HG03196 (cell line): Measurements from ENCODE around the gene TUT1.
"Not testable (repeated sequence)": the region's sequence is repeated elsewhere in the genome, so short reads cannot be mapped to it uniquely, and the experiment has no call there.

ENCODE experiments used
- ATAC-seq: cut with Tn5 transposase; IDR thresholded peaks from one replicate; pipeline ENCODE4 v1.9.1; 2021; ENCODE audit not compliant: unreplicated experiment

Gene TUT1

DNA sequence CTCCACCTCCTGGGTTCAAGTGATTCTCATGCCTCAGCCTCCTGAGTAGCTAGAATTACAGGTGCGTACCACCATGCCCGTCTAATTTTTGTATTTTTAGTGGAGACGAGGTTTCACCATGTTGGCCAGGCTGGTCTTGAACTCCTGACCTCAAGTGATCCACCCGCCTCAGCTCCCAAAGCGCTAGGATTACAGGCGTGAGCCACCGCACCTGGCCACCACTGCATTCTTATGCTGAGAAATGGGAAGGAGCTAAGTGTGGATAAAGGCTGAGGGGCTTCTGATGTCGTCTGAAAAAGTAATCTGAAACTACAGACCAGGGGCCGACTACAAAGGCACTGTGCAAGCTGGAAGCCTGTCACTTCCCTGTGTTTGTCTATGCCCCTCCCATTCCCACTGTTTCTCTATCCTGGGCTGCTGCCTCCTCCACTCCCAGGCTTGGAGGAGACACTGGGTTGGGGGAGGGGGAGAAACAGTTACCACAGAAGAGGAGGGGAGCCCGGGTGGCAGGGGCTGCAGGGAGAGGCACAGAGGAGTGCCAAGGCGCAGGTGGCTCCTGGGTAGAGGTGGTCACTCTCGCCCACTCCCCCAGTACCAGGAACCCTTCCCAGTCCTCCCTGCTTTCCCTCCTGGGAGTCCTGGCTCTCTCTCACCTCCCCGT is 13.3 kb upstream of the TUT1 start:
- ATAC-seq, result no peak

DNA sequence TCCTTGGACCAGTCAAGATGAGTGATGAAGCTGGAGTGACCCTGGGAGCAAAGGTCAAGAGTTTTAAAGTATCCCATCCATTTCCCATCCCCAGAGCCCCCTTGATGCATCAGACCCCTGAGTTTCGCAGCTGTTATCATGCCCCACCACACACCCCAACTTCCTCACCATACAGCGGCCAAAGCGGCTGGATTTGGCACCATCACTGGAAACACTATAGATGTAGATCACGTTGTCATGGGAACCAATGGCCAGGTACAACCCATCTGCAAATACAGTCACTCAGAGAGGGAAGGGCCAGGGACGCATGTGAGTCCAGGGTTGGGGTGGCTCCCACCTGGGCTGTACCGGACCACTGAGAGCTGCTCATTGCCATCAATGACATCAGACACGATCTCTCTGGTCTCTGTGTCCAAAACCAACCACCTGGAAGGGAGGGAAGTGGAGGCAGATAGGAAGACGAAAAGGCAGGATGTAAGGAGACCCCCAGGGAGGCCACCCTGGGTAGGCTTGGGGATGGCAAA is 12.5 kb upstream of the TUT1 start:
- ATAC-seq, result no peak

DNA sequence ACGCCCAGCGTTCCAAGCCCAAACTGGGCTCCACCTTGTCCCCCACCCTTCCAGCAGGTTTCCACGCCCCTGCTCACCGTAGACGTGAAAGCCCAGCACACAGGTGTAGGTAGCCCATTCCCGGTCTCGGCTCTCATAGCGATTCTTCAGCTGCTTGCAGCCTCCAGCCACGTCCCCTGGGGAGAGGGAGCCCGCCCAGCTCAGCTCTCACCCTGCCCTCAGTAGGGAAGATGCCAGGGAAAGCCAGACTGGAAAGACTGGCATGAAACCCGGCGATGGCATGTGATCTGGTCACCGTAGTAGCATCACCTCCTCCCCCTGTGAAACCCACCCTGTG is 11.7 kb upstream of the TUT1 start:
- no peak for ATAC-seq

DNA sequence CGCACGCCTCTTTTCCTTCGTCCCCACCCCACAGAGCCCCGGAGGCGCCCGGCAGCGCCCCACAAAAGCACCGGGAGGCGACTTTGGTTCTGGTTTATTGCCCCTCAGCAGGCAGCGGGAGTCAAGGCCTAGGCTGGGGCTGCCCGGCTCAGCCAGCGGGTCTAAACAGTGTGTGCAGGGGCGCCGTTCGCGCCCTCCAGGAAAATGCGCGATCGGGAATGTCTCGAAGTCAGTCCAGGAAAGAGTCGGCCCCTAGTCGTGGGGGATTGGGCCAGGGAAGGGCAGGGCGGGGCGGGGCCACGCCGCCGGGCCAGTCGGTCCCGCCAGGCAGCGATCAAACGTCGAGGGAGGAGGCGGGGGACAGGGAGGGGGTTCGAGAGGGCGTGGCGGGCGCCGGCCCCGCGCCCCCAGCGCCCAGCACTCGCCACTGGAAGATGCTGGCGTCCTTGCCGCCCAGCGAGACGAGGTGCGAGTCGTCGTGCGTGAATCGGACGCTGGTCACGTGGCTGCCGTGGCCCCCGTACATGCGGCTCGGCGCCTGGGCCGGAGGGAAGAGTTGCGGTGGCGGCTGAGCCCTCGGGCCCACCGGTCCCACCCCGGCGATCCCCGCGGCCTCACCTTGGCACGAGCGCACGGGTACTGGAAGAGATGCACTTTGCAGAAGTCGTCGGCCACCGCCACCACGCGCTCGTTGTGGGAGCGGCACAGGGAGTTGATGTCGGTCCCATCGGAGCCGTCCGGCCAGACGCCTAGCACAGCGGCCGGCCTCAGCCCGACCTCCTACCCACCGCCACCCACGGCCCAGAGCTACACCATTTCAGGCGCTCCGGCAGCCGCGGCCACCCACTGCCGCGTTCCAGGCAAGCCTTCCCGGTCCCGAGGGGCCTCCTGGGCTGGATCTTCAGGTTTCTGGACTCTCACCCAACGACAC is 11.1 kb upstream of the TUT1 start:
- ATAC-seq, result no peak

DNA sequence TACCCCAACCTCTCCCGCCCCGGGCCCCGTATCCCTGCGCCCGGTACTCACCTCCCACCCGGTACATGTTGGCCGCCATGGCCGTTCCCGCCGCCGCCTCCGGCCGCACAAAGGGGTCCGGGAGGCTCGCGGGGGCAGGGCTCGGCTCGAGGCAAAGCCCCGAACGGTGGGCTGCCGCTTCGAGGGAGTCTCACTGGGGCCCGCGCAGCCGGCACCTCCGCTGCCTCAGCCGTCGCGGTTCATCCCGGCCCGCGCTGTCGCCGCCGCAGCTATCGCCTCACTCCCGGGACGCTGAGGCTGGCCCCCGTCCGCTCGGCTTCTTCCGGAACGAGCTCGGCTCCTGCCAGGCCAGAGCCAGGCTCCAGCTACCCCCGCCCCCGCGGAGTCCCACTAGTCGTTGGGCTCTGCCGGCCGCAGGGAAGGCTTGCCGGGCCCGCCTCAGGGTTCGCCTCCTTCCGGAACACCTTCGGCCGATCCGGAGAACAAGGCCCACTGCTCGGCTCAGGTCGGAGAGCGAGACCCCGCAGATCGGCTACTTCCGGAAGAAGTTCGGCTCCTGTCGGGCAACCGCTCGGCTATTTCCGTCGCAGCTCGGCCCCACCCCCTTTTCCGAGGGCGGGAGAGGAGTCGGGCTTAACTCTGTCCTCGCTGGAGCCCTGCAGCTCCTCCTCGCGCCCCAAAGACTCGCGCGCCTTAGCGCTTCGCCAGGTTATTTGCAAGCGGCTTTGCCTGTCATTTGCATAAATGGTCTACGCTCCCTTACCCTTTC is 10.2 kb upstream of the TUT1 start, which contains the start of gene MTA2:
MTA2 (minus strand) TSS at position 494 of the 769 bp plus-strand sequence; CDS start at position 79, 415 bp downstream.
- peak; percentile 80 for ATAC-seq

DNA sequence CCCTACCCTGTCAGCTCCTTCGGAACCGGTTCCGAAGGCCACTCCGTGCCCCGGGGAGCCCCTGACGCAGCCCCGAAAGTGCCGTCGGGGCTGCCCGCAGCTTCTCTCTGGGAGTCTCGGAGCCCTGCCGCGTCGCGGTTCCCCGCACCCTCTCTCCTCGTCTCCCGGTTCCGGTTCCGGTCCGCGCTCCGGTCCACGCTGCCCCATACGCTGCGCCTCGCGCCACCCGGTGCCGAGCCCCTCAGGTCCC is 9.7 kb upstream of the TUT1 start:
- no peak for ATAC-seq

DNA sequence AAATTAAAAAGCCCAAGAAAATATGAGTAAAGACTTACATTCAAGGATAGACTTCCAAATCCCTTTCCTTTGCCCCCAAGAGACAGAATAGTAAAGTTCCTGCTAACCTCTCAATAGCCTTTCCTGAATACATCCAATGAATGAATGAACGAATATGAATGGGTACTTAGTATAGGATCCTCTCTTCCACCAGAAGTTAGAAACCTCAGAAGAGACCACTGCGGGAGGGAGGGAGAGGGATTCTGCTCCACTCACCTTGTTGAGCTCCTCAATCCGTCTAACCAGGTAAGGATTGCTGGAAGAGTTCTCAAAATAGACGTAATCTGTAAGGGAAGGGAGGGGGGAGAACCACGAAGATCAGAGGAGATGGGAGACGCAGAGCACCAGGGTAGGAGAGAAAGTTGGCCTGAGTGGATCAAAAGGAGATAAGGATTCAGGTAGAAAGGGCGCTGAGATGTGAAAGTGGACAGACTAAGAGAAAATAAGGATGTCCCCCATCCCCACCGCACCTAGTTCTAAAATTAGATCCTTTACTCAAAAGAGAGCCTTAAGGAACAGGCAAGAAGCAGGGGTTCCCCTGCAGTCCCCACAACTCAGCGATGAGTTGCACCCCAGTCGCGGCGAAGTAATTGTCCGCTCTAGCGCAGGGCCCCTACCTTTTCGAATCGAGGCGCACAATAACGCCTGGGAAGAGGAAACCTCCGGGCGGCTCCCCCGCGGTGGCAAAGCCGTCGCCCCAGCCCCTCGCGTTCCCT is 9.2 kb upstream of the TUT1 start:
- no peak for ATAC-seq

DNA sequence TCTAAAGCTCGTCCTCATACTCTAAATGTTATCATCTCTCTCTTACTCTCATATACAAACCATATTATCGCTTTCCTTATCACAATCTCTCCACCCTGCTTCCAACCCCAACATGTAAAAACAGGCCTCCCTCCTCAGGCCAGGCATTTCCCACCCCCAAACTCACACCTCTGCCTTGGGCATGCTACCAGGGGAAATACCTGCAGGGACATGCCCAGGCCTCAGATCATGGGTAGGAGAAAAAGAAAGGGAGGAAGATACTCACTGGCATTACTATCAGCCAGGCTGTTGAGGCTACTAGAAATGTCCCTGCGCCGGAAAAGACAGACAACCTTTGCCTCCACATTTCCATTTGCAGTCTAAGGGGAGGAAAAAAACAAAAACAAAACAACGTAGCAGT is 8.6 kb upstream of the TUT1 start:
- no peak for ATAC-seq

DNA sequence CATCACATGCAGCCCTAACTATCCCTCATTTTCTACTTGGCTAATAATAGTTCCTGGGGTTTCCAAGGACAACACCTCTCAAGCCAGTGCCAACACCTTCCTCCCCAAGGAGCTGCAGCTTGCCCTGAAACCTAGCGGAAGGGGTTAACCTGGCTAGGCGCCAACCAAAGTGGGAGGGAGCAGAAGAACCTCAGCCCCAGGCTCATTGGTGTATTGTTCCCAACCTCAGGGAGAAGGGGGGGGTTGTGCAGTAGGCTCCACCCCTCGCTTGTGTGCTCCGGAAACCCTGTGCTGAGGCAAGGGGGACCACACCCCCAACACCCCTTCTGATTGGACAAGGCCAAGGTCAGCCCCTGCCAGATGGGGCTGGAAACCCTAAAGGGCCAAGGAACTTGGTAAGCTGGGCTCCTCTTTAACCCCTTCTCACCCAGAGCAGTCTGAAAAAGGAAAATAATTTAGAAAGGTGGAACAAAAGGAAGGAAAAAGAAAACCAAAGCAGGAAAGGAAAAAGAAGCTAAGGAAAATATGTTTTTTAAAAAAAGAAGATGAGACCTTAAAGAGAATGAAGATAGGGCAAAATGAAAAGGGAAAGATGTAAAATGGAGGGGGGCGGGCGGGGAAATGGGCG is 7.9 kb upstream of the TUT1 start:
- peak; percentile 35 for ATAC-seq

DNA sequence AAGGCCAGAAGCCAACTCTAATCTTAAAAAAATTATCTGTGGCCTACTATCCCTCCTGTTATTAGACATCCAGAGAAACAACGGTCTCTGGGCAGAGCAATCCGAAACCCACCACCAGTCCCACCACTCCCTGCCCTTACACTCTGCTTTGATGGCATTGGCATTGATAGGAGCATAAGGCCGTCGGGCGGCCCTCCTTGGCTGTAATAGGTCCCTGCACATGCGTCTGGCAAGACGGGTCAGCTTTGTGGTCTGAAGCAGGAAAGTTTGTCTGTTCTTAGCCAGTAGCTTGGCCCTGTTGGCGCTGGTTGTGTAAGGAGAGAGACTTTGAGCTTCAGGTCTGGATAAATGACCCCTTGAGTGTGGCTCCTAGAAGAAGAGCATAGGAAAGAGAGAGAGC is 3.8 kb upstream of the TUT1 start:
- ATAC-seq, result no peak

- ATAC-seq, result no peak
These were observed 2.2 kb upstream of the TUT1 start for GRCh38 chr11:62593434-62594044.

DNA sequence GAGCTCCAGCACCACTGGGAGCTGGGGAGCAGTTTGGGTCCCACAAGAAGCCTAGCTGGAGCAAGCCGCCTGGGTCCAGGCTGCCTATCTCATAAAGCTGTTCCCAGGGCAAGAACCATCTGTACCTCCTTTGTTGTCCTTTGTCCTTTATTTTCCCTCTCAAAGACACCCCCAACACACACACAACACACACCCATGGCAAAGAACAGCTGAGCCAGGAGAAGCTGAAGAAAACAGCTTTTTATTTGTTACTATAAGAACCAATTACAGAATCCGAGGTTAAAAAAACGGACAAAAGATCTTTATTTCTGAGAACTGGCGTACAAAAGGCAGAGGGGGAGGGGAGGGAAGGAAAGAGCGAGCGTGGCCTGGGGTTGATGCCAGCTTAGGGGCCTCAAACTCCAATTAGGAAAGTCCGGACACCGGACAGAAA is 1.7 kb upstream of the TUT1 start:
- ATAC-seq, result no peak

DNA sequence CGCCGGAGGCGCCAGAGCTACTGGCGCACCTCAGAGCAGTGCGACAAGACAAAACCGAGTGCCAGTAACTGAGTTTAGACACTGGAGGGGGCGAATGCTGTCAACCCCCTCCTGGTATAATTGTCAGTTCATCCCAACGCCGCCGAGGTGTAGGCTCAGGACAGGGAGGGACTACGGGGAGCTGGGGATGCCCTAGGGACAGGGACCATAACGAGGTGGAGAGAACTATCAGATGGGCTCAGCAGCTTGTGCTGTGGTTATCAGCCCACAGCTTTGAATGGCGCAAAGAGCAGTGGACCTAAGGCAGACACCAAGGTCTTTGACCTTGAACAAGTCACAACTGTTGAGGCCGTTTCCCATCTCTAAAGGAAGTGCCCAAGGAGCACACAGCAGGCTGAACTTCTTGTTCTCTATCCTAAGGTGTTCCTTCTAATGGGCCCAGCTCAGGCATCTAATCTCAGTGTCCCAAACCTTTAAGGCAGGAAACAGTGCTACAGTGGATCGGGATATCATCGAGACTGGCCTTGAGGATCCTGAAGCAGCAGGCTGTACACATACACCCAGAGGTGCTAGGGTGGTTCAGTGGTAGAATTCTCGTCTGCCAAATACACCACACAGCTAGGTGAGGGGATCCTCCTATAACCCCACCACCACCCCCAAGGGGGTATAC is 958 bp upstream of the TUT1 start:
- peak; percentile 3 for ATAC-seq

- ATAC-seq, result no peak
These were observed 2.2 kb downstream of the TUT1 start for GRCh38 chr11:62588966-62589637.

DNA sequence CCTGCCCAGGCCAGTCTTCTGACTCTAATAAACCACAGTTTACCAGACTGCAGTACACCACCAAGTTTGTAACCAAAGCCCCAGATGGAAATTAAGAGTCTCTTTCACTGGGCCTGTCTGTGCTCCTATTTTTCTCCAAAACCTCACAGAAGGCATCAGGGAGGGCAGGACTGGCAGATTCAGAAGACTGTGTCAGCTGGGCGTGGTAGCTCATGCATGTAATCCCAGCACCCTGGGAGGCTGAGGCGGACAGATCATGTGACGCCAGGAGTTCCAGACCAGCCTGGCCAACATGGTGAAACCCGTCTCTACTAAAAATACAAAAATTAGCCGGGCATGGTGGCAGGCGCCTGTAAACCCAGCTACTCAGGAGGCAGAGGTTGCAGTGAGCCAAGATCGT is 6.0 kb downstream of the TUT1 start:
- not testable (repeated sequence) for ATAC-seq

DNA sequence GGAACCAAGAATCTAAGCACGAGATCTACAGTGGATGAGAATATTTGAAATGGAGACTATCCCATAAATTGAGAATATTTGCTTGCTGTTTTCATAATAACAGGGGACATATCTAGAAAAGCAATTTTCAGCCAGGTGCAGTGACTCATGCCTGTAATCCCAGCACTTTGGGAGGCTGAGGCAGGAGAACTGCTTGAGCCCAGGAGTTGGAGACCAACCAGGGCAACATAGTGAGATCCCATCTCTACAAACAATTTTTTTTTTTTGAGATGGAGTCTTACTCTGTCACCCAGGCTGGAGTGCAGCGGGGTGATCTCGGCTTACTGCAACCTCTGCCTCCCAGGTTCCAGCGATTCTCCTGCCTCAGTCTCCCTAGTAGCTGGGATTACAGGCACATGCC is 9.6 kb downstream of the TUT1 start:
- not testable (repeated sequence) for ATAC-seq

DNA sequence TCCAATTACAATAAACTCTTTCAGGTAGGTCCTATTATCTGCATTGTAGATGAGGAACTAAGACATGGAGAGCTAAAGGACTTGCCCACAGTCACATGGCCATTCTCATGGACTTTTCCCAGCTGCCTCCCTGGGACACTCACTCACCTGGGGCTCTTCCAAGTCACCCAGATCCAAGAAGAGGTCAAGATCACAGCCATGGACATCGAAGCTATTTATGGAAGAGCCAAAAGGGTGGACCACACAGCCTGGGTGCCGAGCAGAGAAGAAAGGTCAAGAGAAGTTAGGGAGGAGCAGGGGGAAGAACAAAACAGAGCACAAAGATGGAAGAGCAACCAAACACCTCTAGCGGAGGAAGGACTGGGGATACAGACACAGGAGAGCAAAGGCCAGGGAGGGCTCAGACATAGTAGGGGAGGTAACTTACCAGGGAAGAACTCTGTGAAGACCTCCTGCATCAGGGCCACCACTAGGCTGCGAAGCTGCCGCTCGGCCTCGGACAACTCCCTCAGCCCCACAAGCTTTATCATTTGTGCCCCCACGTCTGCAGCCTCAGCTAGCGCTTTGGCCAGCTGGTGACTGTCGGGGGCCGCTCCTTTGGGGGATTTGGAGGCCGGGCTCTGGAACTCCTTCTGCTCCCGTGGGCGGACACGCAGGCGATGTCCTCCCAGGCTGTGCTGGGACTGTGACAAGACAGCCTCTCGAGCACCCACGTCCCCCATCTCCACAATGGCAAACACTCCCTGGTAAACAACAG is 10.2 kb downstream of the TUT1 start:
- no peak for ATAC-seq

- ATAC-seq, result no peak
These were observed 12.1 kb downstream of the TUT1 start for GRCh38 chr11:62579252-62579651.
